NCI-H526 (cell line): ENCODE results near the gene RHBDD2.
A peak's percentile ranks its signal among the peaks of the same experiment; 100 is the strongest.
"Not testable (repeated sequence)": the region's sequence is repeated elsewhere in the genome, so short reads cannot be mapped to it uniquely, and the experiment has no call there.

ENCODE experiments used
- DNase-seq, 2 experiments: peaks; one replicate each; lab custom pipeline; 2025; lab: John Stamatoyannopoulos, UW

RHBDD2 gene

GRCh38 chr7:75878769-75879611, at the start of gene RHBDD2:
Gene RHBDD2, plus strand, starts transcription at chr7:75879034. Its CDS starts 49 bp downstream, at chr7:75879083.
- peak; percentile 81 to 97 for DNase-seq

GRCh38 chr7:75829656-75830055, 49.2 kb upstream of the RHBDD2 start:
- DNase-seq: peak; percentile 42 to 73

DNA sequence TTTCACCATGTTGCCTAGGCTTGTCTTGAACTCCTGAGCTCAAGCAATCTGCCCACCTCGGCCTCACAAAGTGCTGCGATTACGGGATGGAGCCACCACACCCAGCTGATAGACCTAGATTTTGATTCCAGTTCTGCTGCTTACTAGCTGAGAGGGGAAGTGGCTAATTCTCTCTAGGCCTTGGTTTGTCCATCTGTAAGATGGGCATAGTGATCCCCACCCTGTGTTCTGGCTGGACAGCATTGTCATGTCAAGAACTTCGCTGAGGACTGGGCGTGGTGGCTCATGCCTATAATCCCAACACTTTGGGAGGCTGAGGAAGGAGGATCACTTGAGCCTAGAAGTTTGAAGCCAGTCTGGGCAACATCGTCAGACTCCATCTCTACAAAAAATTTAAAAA, 47.9 kb upstream of the RHBDD2 start:
- DNase-seq: no peak

GRCh38 chr7:75833662-75834061, 45.2 kb upstream of the RHBDD2 start:
- DNase-seq: not testable (repeated sequence)

GRCh38 chr7:75835688-75836285, 43.0 kb upstream of the RHBDD2 start:
- DNase-seq: no peak

DNA sequence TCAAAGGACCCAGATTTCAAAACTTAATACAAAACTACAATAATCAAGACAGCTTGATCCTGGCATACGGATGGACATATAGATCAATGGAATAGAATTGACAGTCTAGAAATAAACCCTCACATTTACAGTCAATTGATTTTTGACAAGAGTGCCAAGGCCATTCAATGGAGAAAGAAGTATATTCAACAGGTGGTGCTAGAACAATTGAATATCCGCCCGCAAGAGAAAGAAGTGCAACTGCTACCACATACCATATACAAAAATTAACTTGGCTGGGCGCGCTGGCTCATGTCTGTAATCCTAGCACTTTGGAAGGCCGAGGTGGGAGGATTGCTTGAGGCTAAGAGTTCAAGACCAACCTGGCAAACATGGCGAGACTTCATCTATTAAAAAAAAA, 42.0 kb upstream of the RHBDD2 start:
- no peak for DNase-seq

DNA sequence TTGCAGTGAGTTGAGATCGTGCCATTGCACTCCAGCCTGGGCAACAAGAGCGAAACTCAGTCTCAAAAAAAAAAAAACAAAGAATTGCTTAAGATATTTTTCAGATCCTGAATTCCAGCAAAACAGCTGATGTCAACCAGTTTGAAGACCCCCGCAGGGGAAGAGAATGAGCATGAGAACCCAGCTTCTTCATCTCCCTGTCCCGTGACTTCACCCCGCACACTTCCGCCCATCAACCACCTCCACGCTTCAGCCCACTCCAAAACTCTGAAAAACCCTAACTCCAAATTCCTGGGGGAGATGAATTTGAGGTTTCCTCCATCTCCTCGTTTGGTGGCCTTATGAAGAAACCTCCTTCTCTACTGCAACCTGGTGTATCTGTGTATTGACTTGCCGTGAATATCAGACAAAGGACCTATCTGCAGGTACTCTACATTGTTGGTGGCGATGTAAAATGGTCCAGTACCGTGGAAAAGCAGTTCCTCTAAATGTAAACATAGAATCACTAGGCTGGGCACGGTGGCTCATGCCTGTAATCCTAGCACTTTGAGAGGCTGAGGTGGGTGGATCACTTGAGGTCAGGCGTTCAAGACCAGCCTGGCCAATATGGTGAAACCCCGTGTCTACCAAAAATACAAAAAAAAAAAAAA, 40.4 kb upstream of the RHBDD2 start:
- DNase-seq: not testable (repeated sequence)

- DNase-seq: no peak
Observed at GRCh38 chr7:75840029-75840428, 38.8 kb upstream of the RHBDD2 start.

- DNase-seq: no peak
Observed at GRCh38 chr7:75842836-75843446, 35.9 kb upstream of the RHBDD2 start.

DNA sequence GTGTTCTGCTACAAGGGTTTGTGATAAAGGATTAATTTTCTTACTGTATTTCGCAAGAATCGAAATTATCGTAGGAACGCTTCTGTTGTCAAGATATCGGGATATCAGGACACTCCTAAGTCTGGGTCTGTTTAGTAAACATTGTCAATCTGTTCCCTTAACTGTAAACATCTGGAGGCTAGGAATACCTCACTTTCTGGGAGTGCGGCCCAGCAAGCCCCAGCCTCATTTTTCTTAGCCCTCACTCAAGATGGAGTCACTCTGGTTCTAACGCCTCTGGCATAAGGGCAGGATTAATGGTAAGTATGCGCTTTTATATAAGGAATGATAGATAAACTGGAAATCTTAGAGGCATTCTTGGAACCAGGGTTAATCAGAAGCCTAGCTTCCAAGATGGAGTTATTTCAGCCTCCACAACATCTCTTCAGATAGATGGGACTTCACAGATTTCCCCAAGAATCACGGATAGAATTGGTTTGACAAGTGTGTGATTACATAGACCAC, 35.2 kb upstream of the RHBDD2 start:
- no peak for DNase-seq

GRCh38 chr7:75844158-75844557, 34.7 kb upstream of the RHBDD2 start:
- no peak for DNase-seq

DNA sequence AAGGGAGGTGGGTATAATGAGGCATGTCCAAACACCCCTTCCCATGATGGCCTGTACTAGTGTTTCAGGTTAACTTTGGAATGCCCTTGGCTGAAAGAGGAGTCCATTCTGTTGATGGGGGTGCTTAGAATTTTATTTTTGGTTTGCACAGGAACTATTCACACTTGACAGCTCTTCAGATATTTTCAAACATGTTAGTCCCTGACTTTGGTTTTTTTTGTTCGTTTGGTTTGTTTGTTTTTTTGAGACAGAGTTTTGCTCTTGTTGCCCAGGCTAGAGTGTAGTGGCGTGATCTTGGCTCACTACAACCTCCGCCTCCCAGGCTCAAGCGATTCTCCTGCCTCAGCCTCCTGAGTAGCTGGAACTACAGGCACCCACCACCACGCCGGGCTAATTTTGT, 33.7 kb upstream of the RHBDD2 start:
- not testable (repeated sequence) for DNase-seq

GRCh38 chr7:75847707-75848106, 31.1 kb upstream of the RHBDD2 start:
- DNase-seq: no peak

GRCh38 chr7:75849573-75849972, 29.3 kb upstream of the RHBDD2 start:
- no peak for DNase-seq

DNA sequence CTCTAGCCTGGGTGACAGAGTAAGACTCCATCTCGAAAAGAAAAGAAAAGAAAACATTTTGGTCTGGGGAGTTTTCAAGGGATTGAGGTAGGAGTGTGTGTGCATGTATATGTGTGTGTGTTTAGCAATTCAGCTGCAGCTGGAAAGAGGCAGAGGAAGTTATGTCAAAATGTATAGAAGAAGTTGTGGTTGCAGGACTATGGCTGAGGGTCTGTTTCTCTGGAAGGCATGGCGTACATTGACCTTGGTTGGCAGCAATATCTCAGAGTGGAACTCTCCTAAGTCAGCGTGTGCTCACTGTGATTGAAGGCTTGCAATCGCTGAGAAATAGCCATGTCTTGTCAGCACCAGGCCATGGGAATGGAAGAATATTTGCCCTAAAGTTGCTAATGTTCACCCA, 28.6 kb upstream of the RHBDD2 start:
- DNase-seq: no peak

DNA sequence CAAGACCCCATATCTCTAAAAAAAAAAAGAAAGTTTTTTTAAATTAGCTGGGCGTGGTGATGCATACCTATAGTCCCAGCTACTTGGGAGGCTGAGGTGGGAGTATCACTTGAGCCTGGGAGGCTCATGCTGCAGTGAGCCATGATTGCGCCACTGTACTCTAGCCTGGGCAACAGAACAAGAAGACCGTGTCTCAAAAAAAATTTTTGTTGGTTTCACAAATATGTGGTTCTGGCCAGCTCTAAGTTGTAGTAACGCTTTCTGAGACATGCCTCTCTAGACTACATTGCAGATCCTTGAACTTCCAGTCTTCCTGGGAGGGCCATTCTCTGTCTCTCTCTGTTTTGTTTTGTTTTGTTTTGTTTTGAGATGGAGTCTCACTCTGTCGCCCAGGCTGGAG, 24.6 kb upstream of the RHBDD2 start:
- no peak for DNase-seq

- DNase-seq: not testable (repeated sequence)
Observed at GRCh38 chr7:75854813-75855345, 24.0 kb upstream of the RHBDD2 start.

GRCh38 chr7:75856536-75856935, 22.3 kb upstream of the RHBDD2 start:
- DNase-seq: no peak

DNA sequence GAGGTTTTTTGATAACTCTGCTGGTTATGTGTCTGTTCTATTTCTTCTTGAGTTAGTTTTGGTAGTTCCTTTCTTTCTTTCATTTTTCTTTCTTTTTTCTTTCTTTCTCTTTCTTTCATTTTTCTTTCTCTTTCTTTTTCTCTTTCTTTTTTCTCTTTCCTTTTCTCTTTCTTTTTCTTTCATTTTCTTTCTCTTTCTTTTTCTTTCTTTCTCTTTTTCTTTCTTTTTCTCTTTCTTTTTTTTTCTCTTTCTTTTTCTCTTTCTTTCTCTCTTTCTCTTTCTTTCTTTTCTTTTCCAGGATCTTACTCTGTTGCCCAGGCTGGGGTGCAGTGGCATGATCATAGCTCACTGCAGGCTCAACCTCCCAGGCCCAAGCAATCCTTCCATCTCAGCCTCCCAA, 20.4 kb upstream of the RHBDD2 start:
- DNase-seq: no peak

- no peak for DNase-seq
Observed at GRCh38 chr7:75861636-75862035, 17.2 kb upstream of the RHBDD2 start.

DNA sequence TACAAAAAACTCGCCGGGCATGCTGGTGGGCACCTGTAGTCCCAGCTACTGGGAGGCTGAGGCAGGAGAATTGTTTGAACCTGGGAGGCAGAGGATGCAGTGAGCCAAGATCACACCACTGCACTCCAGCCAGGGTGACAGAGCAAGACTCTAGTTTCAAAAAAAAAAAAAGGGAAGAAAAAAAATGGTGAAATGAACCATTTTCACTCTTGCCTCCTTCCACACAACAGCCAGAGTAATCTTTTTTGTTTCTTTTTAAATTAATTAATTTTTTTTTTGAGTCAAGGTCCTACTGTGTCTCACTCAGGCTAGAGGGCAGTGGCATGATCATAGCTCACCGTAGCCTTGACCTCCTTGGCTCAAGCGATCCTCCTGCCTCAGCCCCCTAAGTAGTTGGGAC, 14.6 kb upstream of the RHBDD2 start:
- DNase-seq: not testable (repeated sequence)

- peak; percentile 36 to 48 for DNase-seq
Observed at GRCh38 chr7:75866114-75866488, 12.7 kb upstream of the RHBDD2 start.
